ENCODE results near the gene MAP3K15.

MAP3K15 gene

GRCh38 chrX:19514791-19515614 is at the start of gene MAP3K15:
TSS of gene MAP3K15 (minus strand) at chrX:19515508. CDS start at chrX:19515261, 247 bp downstream.
- DNase-seq (ENCODE audit: low read depth), result no peak

GRCh38 chrX:19564606-19565005 is 49.3 kb upstream of the MAP3K15 start:
- DNase-seq (ENCODE audit: low read depth), result no peak

- no peak for DNase-seq (ENCODE audit: low read depth)
These were observed 48.4 kb upstream of the MAP3K15 start for GRCh38 chrX:19563746-19564145.

- DNase-seq (ENCODE audit: low read depth), result no peak
These were observed 48.0 kb upstream of the MAP3K15 start for GRCh38 chrX:19563327-19563726.

- DNase-seq (ENCODE audit: low read depth), result no peak
These were observed 45.3 kb upstream of the MAP3K15 start for GRCh38 chrX:19560611-19561010.

- DNase-seq (ENCODE audit: low read depth), result no peak
These were observed 42.5 kb upstream of the MAP3K15 start for GRCh38 chrX:19557822-19558221.

- DNase-seq (ENCODE audit: low read depth), result no peak
These were observed 40.9 kb upstream of the MAP3K15 start for GRCh38 chrX:19556202-19556601.

- no peak for DNase-seq (ENCODE audit: low read depth)
These were observed 40.4 kb upstream of the MAP3K15 start for GRCh38 chrX:19555683-19556082.

GRCh38 chrX:19555236-19555635 is 39.9 kb upstream of the MAP3K15 start:
- no peak for DNase-seq (ENCODE audit: low read depth)

- no peak for DNase-seq (ENCODE audit: low read depth)
These were observed 39.5 kb upstream of the MAP3K15 start for GRCh38 chrX:19554786-19555185.

- no peak for DNase-seq (ENCODE audit: low read depth)
These were observed 37.5 kb upstream of the MAP3K15 start for GRCh38 chrX:19552793-19553192.

GRCh38 chrX:19549838-19550237 is 34.5 kb upstream of the MAP3K15 start:
- no peak for DNase-seq (ENCODE audit: low read depth)

GRCh38 chrX:19548934-19549333 is 33.6 kb upstream of the MAP3K15 start:
- no peak for DNase-seq (ENCODE audit: low read depth)

GRCh38 chrX:19548279-19548678 is 33.0 kb upstream of the MAP3K15 start:
- no peak for DNase-seq (ENCODE audit: low read depth)

GRCh38 chrX:19545651-19546050 is 30.3 kb upstream of the MAP3K15 start:
- no peak for DNase-seq (ENCODE audit: low read depth)

- DNase-seq (ENCODE audit: low read depth), result no peak
These were observed 29.5 kb upstream of the MAP3K15 start for GRCh38 chrX:19544693-19545305.

GRCh38 chrX:19543951-19544381 is 28.7 kb upstream of the MAP3K15 start:
- DNase-seq (ENCODE audit: low read depth), result no peak

GRCh38 chrX:19543020-19543715 is 27.9 kb upstream of the MAP3K15 start:
- no peak for DNase-seq (ENCODE audit: low read depth)

- no peak for DNase-seq (ENCODE audit: low read depth)
These were observed 26.6 kb upstream of the MAP3K15 start for GRCh38 chrX:19541931-19542330.

- DNase-seq (ENCODE audit: low read depth), result no peak
These were observed 25.9 kb upstream of the MAP3K15 start for GRCh38 chrX:19541196-19541595.

GRCh38 chrX:19540076-19540475 is 24.8 kb upstream of the MAP3K15 start:
- no peak for DNase-seq (ENCODE audit: low read depth)

- DNase-seq (ENCODE audit: low read depth), result no peak
These were observed 24.4 kb upstream of the MAP3K15 start for GRCh38 chrX:19539665-19540064.

- DNase-seq (ENCODE audit: low read depth), result no peak
These were observed 20.2 kb upstream of the MAP3K15 start for GRCh38 chrX:19535476-19535875.
